Measurements from ENCODE around the gene EEIG1.

Gene EEIG1

GRCh38 chr9:127990554-127990953 is 9.8 kb upstream of the EEIG1 start:
- peaks cover 0 to 4% (median 0%) of the 10 kb centered on the region in 4 experiments for H3K4me1 ChIP-seq (ENCODE audit: control extremely low read depth in 1 of 4, control insufficient read depth in 4 of 4, insufficient read depth in 4 of 4, low read length in 3 of 4)
- no peak overlapping the region for H3K27ac ChIP-seq (ENCODE audit: insufficient read depth in 1 of 2, low read depth in 1 of 2, low read length in 2 of 2, poor library complexity in 1 of 2, severe bottlenecking in 2 of 2)
- no peaks in the 10 kb centered on the region for H3K27me3 ChIP-seq (replicated peaks in 2 of 5; ENCODE audit: control insufficient read depth in 4 of 5, insufficient read depth in 5 of 5, low read length in 4 of 5)
- DNase-seq = no peak
- H3K9me3 ChIP-seq (ENCODE audit: control extremely low read depth in 1 of 5, control insufficient read depth in 4 of 5, insufficient read depth in 2 of 5, low read depth in 1 of 5, low read length in 4 of 5) = no peaks in the 10 kb centered on the region
- H3K4me3 ChIP-seq (ENCODE audit: control insufficient read depth in 1 of 7, extremely low read depth in 1 of 7, insufficient read depth in 4 of 7, low read depth in 2 of 7, low read length in 6 of 7) = no peak overlapping the region
- POLR2A ChIA-PET = no interaction called here
- WGBS (ENCODE audit: insufficient coverage) = 88% methylated on average over 1 of the region's 3 CpGs
- no peaks in the 10 kb centered on the region for H3K36me3 ChIP-seq (ENCODE audit: control insufficient read depth in 4 of 4, insufficient read depth in 4 of 4, low read length in 3 of 4)
- CTCF ChIA-PET = interaction anchor here (1.0 to 1.9 kb wide), 3 partner anchors 23 to 45 kb away, joined by 3 to 5 read pairs (median 4); no protein-coding TSS in a partner anchor

GRCh38 chr9:127989094-127989493 is 8.3 kb upstream of the EEIG1 start:
- H3K27ac ChIP-seq (ENCODE audit: insufficient read depth in 1 of 2, low read depth in 1 of 2, low read length in 2 of 2, poor library complexity in 1 of 2, severe bottlenecking in 2 of 2) = no peak overlapping the region
- no peaks in the 10 kb centered on the region for H3K36me3 ChIP-seq (ENCODE audit: control insufficient read depth in 4 of 4, insufficient read depth in 4 of 4, low read length in 3 of 4)
- H3K4me1 ChIP-seq (ENCODE audit: control extremely low read depth in 1 of 4, control insufficient read depth in 4 of 4, insufficient read depth in 4 of 4, low read length in 3 of 4) = peaks cover 0 to 4% (median 0%) of the 10 kb centered on the region in 4 experiments
- no peaks in the 10 kb centered on the region for H3K27me3 ChIP-seq (replicated peaks in 2 of 5; ENCODE audit: control insufficient read depth in 4 of 5, insufficient read depth in 5 of 5, low read length in 4 of 5)
- no peak overlapping the region for H3K4me3 ChIP-seq (ENCODE audit: control insufficient read depth in 1 of 7, extremely low read depth in 1 of 7, insufficient read depth in 4 of 7, low read depth in 2 of 7, low read length in 6 of 7)
- no peaks in the 10 kb centered on the region for H3K9me3 ChIP-seq (ENCODE audit: control extremely low read depth in 1 of 5, control insufficient read depth in 4 of 5, insufficient read depth in 2 of 5, low read depth in 1 of 5, low read length in 4 of 5)
- ChIA-PET CTCF (no interaction called here), POLR2A (no interaction called here)
- DNase-seq = no peak
- WGBS (ENCODE audit: insufficient coverage) = 100% methylated on average over 3 of the region's 4 CpGs

GRCh38 chr9:127987103-127987614 is 6.4 kb upstream of the EEIG1 start:
- no peaks in the 10 kb centered on the region for H3K27me3 ChIP-seq (replicated peaks in 2 of 5; ENCODE audit: control insufficient read depth in 4 of 5, insufficient read depth in 5 of 5, low read length in 4 of 5)
- no peak overlapping the region for H3K4me3 ChIP-seq (ENCODE audit: control insufficient read depth in 1 of 7, extremely low read depth in 1 of 7, insufficient read depth in 4 of 7, low read depth in 2 of 7, low read length in 6 of 7)
- H3K36me3 ChIP-seq (ENCODE audit: control insufficient read depth in 4 of 4, insufficient read depth in 4 of 4, low read length in 3 of 4) = no peaks in the 10 kb centered on the region
- DNase-seq = no peak
- H3K27ac ChIP-seq (ENCODE audit: insufficient read depth in 1 of 2, low read depth in 1 of 2, low read length in 2 of 2, poor library complexity in 1 of 2, severe bottlenecking in 2 of 2) = no peak overlapping the region
- 95% methylated on average over 9 of the region's 9 CpGs for WGBS (ENCODE audit: insufficient coverage)
- ChIA-PET POLR2A (no interaction called here), CTCF (no interaction called here)
- H3K9me3 ChIP-seq (ENCODE audit: control extremely low read depth in 1 of 5, control insufficient read depth in 4 of 5, insufficient read depth in 2 of 5, low read depth in 1 of 5, low read length in 4 of 5) = no peaks in the 10 kb centered on the region
- H3K4me1 ChIP-seq (ENCODE audit: control extremely low read depth in 1 of 4, control insufficient read depth in 4 of 4, insufficient read depth in 4 of 4, low read length in 3 of 4) = peaks cover 0 to 12% (median 4%) of the 10 kb centered on the region in 4 experiments

- ChIA-PET POLR2A (no interaction called here), CTCF (interaction anchor here (1.3 to 1.6 kb wide), 2 partner anchors 20 to 42 kb away, joined by 3 to 8 read pairs; no protein-coding TSS in a partner anchor)
- no peak overlapping the region for H3K4me3 ChIP-seq (ENCODE audit: control insufficient read depth in 1 of 7, extremely low read depth in 1 of 7, insufficient read depth in 4 of 7, low read depth in 2 of 7, low read length in 6 of 7)
- 95% methylated on average over 3 of the region's 3 CpGs for WGBS (ENCODE audit: insufficient coverage)
- no peaks in the 10 kb centered on the region for H3K36me3 ChIP-seq (ENCODE audit: control insufficient read depth in 4 of 4, insufficient read depth in 4 of 4, low read length in 3 of 4)
- H3K27ac ChIP-seq (ENCODE audit: insufficient read depth in 1 of 2, low read depth in 1 of 2, low read length in 2 of 2, poor library complexity in 1 of 2, severe bottlenecking in 2 of 2) = no peak overlapping the region
- no peaks in the 10 kb centered on the region for H3K9me3 ChIP-seq (ENCODE audit: control extremely low read depth in 1 of 5, control insufficient read depth in 4 of 5, insufficient read depth in 2 of 5, low read depth in 1 of 5, low read length in 4 of 5)
- H3K4me1 ChIP-seq (ENCODE audit: control extremely low read depth in 1 of 4, control insufficient read depth in 4 of 4, insufficient read depth in 4 of 4, low read length in 3 of 4) = peaks cover 0 to 25% (median 12%) of the 10 kb centered on the region in 4 experiments
- DNase-seq = no peak
- H3K27me3 ChIP-seq (replicated peaks in 2 of 5; ENCODE audit: control insufficient read depth in 4 of 5, insufficient read depth in 5 of 5, low read length in 4 of 5) = no peaks in the 10 kb centered on the region
These were observed 4.2 kb upstream of the EEIG1 start for GRCh38 chr9:127985011-127985410.

- no peak for DNase-seq
- Histone ChIP-seq H3K4me1 (ENCODE audit: control extremely low read depth in 1 of 4, control insufficient read depth in 4 of 4, insufficient read depth in 4 of 4, low read length in 3 of 4) (peaks cover 0 to 36% (median 23%) of the 10 kb centered on the region in 4 experiments), H3K4me3 (ENCODE audit: control insufficient read depth in 1 of 7, extremely low read depth in 1 of 7, insufficient read depth in 4 of 7, low read depth in 2 of 7, low read length in 6 of 7) (no peak overlapping the region), H3K27me3 (replicated peaks in 2 of 5; ENCODE audit: control insufficient read depth in 4 of 5, insufficient read depth in 5 of 5, low read length in 4 of 5) (no peaks in the 10 kb centered on the region), H3K27ac (ENCODE audit: insufficient read depth in 1 of 2, low read depth in 1 of 2, low read length in 2 of 2, poor library complexity in 1 of 2, severe bottlenecking in 2 of 2) (no peak overlapping the region), H3K9me3 (ENCODE audit: control extremely low read depth in 1 of 5, control insufficient read depth in 4 of 5, insufficient read depth in 2 of 5, low read depth in 1 of 5, low read length in 4 of 5) (no peaks in the 10 kb centered on the region), H3K36me3 (ENCODE audit: control insufficient read depth in 4 of 4, insufficient read depth in 4 of 4, low read length in 3 of 4) (no peaks in the 10 kb centered on the region)
- ChIA-PET POLR2A (no interaction called here), CTCF (interaction anchor here (0.7 to 1.8 kb wide), 4 partner anchors 12 to 40 kb away, joined by 3 to 7 read pairs (median 3); no protein-coding TSS in a partner anchor)
- 91% methylated on average over 7 of the region's 9 CpGs for WGBS (ENCODE audit: insufficient coverage)
These were observed 3.1 kb upstream of the EEIG1 start for GRCh38 chr9:127983847-127984289.

GRCh38 chr9:127982912-127983311 is 2.1 kb upstream of the EEIG1 start:
- Histone ChIP-seq H3K4me1 (ENCODE audit: control extremely low read depth in 1 of 4, control insufficient read depth in 4 of 4, insufficient read depth in 4 of 4, low read length in 3 of 4) (peaks cover 0 to 42% (median 29%) of the 10 kb centered on the region in 4 experiments), H3K4me3 (ENCODE audit: control insufficient read depth in 1 of 7, extremely low read depth in 1 of 7, insufficient read depth in 4 of 7, low read depth in 2 of 7, low read length in 6 of 7) (no peak overlapping the region), H3K9me3 (ENCODE audit: control extremely low read depth in 1 of 5, control insufficient read depth in 4 of 5, insufficient read depth in 2 of 5, low read depth in 1 of 5, low read length in 4 of 5) (no peaks in the 10 kb centered on the region), H3K36me3 (ENCODE audit: control insufficient read depth in 4 of 4, insufficient read depth in 4 of 4, low read length in 3 of 4) (no peaks in the 10 kb centered on the region), H3K27me3 (replicated peaks in 2 of 5; ENCODE audit: control insufficient read depth in 4 of 5, insufficient read depth in 5 of 5, low read length in 4 of 5) (no peaks in the 10 kb centered on the region), H3K27ac (ENCODE audit: insufficient read depth in 1 of 2, low read depth in 1 of 2, low read length in 2 of 2, poor library complexity in 1 of 2, severe bottlenecking in 2 of 2) (no peak overlapping the region)
- ChIA-PET CTCF (interaction anchor here (1.8 to 2.3 kb wide), 2 partner anchors 21 to 39 kb away, joined by 7 read pairs; no protein-coding TSS in a partner anchor), POLR2A (interaction anchor here (0.6 kb wide), 1 partner anchor 54 kb away, joined by 3 read pairs; no protein-coding TSS in a partner anchor)
- no CpG with 5 or more reads among the region's 1 CpG for WGBS (ENCODE audit: insufficient coverage)
- DNase-seq = no peak

GRCh38 chr9:127981559-127982121 is 851 bp upstream of the EEIG1 start:
- Histone ChIP-seq H3K27ac (ENCODE audit: insufficient read depth in 1 of 2, low read depth in 1 of 2, low read length in 2 of 2, poor library complexity in 1 of 2, severe bottlenecking in 2 of 2) (peak overlapping the region; percentile 50 to 80), H3K27me3 (replicated peaks in 2 of 5; ENCODE audit: control insufficient read depth in 4 of 5, insufficient read depth in 5 of 5, low read length in 4 of 5) (no peaks in the 10 kb centered on the region), H3K4me3 (ENCODE audit: control insufficient read depth in 1 of 7, extremely low read depth in 1 of 7, insufficient read depth in 4 of 7, low read depth in 2 of 7, low read length in 6 of 7) (peak overlapping the region; percentile 18 to 77 (median 69)), H3K9me3 (ENCODE audit: control extremely low read depth in 1 of 5, control insufficient read depth in 4 of 5, insufficient read depth in 2 of 5, low read depth in 1 of 5, low read length in 4 of 5) (no peaks in the 10 kb centered on the region), H3K36me3 (ENCODE audit: control insufficient read depth in 4 of 4, insufficient read depth in 4 of 4, low read length in 3 of 4) (no peaks in the 10 kb centered on the region), H3K4me1 (ENCODE audit: control extremely low read depth in 1 of 4, control insufficient read depth in 4 of 4, insufficient read depth in 4 of 4, low read length in 3 of 4) (peaks cover 0 to 50% (median 36%) of the 10 kb centered on the region in 4 experiments)
- ChIA-PET CTCF (interaction anchor here (0.6 to 2.3 kb wide), 6 partner anchors 10 to 53 kb away, joined by 3 to 10 read pairs (median 4); no protein-coding TSS in a partner anchor), POLR2A (interaction anchor here (1.9 kb wide), 1 partner anchor 46 kb away, joined by 6 read pairs; no protein-coding TSS in a partner anchor)
- DNase-seq = no peak
- WGBS (ENCODE audit: insufficient coverage) = 85% methylated on average over 10 of the region's 11 CpGs

All from common myeloid progenitor, CD34-positive (primary cell).